Parathyroid adenoma (tissue), 2 donors: Measurements from ENCODE around the gene MAP2K7.

Source experiments
- H2AFZ ChIP-seq: fragments of 300-600 bp; sonication (generic); one replicate; pipeline ENCODE4 v1.7.0; 2017; ENCODE audit warnings: antibody characterized with exemption, mild to moderate bottlenecking
- H3K27ac ChIP-seq: fragments of 300-600 bp; sonication (generic); one replicate; pipeline ENCODE4 v1.7.0; 2017
- H3K27me3 ChIP-seq: fragments of 300-600 bp; sonication (generic); one replicate; pipeline ENCODE4 v1.7.0; 2017; ENCODE audit warnings: low read length; ENCODE audit not compliant: control insufficient read depth, insufficient read depth
- H3K36me3 ChIP-seq: fragments of 300-600 bp; sonication (generic); one replicate; pipeline ENCODE4 v1.7.0; 2017; ENCODE audit warnings: low read length; ENCODE audit not compliant: control insufficient read depth, insufficient read depth
- H3K4me1 ChIP-seq: fragments of 300-600 bp; sonication (generic); one replicate; pipeline ENCODE4 v1.7.0; 2017; ENCODE audit warnings: control low read depth
- H3K4me2 ChIP-seq: fragments of 300-600 bp; sonication (generic); one replicate; pipeline ENCODE4 v1.7.0; 2017; ENCODE audit warnings: low read length
- H3K4me3 ChIP-seq: fragments of 300-600 bp; sonication (generic); one replicate; pipeline ENCODE4 v1.7.0; 2017; ENCODE audit warnings: low read depth, low read length
- H3K79me2 ChIP-seq: fragments of 300-600 bp; sonication (generic); one replicate; pipeline ENCODE4 v1.7.0; 2017; ENCODE audit warnings: control low read depth
- H3K9ac ChIP-seq: fragments of 300-600 bp; sonication (generic); one replicate; pipeline ENCODE4 v1.7.0; 2017; ENCODE audit warnings: mild to moderate bottlenecking
- H3K9me3 ChIP-seq: fragments of 300-600 bp; sonication (generic); one replicate; pipeline ENCODE4 v1.7.0; 2017; ENCODE audit warnings: low read length; ENCODE audit not compliant: control insufficient read depth
- TF ChIP-seq, protein P1 (sequence below): fragments of 300-600 bp; sonication (generic); IDR thresholded peaks from one replicate; pipeline ENCODE4 v1.7.0; 2017; ENCODE audit warnings: antibody characterized with exemption, mild to moderate bottlenecking
- donor health status: primary hyperparathyroidism.

MAP2K7 gene

DNA sequence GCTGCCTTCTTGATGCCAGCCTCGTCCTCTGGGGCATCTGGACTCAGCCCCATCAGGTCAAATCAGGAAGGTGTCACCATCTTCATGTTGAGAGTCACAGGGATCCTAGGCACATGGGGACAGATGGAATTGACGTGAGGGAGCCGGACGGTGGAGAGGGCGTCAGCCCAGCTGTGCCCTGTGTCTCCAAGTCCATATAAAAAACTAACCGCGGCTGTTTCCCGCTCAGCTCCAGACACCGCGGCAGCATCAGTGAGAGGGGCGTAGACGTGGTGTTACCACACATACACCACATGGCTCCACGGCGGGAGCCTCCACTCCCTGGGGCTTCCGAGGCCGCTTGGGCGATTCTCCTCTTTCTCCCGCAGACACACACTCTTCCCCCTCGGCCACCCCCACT, 23.8 kb upstream of the MAP2K7 start:
- H3K27me3 ChIP-seq, result no peaks in the 10 kb centered on the region
- no peaks in the 10 kb centered on the region for H3K36me3 ChIP-seq
- no peaks in the 10 kb centered on the region for H3K4me1 ChIP-seq
- H3K9ac ChIP-seq, result no peak overlapping the region
- no peaks in the 10 kb centered on the region for H3K9me3 ChIP-seq
- H3K79me2 ChIP-seq, result no peaks in the 10 kb centered on the region
- no peak overlapping the region for H3K27ac ChIP-seq
- TF ChIP-seq, protein P1, sequence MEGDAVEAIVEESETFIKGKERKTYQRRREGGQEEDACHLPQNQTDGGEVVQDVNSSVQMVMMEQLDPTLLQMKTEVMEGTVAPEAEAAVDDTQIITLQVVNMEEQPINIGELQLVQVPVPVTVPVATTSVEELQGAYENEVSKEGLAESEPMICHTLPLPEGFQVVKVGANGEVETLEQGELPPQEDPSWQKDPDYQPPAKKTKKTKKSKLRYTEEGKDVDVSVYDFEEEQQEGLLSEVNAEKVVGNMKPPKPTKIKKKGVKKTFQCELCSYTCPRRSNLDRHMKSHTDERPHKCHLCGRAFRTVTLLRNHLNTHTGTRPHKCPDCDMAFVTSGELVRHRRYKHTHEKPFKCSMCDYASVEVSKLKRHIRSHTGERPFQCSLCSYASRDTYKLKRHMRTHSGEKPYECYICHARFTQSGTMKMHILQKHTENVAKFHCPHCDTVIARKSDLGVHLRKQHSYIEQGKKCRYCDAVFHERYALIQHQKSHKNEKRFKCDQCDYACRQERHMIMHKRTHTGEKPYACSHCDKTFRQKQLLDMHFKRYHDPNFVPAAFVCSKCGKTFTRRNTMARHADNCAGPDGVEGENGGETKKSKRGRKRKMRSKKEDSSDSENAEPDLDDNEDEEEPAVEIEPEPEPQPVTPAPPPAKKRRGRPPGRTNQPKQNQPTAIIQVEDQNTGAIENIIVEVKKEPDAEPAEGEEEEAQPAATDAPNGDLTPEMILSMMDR, result no peak
- H3K4me2 ChIP-seq, result no peak overlapping the region
- H2AFZ ChIP-seq, result no peak overlapping the region
- no peak overlapping the region for H3K4me3 ChIP-seq

DNA sequence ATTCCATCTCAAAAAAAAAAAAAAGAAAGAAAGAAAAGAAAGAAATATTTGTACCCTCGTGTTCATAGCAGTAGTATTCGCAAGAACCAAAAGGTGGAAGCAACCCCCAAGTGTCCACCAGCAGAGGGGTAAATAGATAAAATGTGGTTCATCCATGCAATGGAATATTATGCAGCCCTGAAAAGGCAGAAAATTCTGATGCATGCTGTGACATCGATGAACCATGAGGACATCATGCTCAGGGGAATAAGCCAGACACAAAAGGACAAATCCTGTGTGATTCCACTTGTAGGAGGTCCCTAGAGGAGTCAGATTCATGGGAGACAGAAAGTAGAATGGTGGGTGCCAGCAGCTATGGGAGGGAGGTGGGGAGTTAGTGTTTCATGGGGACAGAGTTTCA, 21.8 kb upstream of the MAP2K7 start:
- Histone ChIP-seq H3K4me2 (no peak overlapping the region), H3K36me3 (no peaks in the 10 kb centered on the region), H3K4me3 (no peak overlapping the region), H3K27me3 (no peaks in the 10 kb centered on the region), H3K27ac (no peak overlapping the region), H3K9ac (no peak overlapping the region), H3K9me3 (no peaks in the 10 kb centered on the region), H3K4me1 (no peaks in the 10 kb centered on the region), H2AFZ (no peak overlapping the region), H3K79me2 (no peaks in the 10 kb centered on the region)
- TF ChIP-seq, protein P1, result no peak

DNA sequence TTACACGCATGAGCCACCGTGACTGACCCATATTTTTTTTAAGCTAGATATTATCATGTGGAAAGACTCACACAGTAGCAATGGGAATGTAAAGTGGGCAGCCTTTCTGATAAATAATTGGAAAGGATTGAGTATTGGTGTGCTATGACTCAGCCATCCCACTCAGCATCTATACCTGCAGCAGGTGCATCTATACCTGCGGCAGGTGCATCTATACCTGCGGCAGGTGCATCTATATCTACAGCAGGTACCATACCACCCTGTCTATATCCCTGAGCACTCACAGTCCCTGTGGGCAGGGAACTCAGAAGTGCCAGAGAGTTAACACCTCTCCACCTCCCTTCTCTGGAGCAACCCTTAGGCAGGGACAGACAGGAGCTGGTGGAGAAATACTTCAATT, 20.6 kb upstream of the MAP2K7 start:
- H3K79me2 ChIP-seq, result no peaks in the 10 kb centered on the region
- no peak overlapping the region for H3K9ac ChIP-seq
- H3K27me3 ChIP-seq, result no peaks in the 10 kb centered on the region
- no peak overlapping the region for H3K4me3 ChIP-seq
- TF ChIP-seq, protein P1, result no peak
- H3K4me2 ChIP-seq, result no peak overlapping the region
- H2AFZ ChIP-seq, result no peak overlapping the region
- no peaks in the 10 kb centered on the region for H3K9me3 ChIP-seq
- no peaks in the 10 kb centered on the region for H3K4me1 ChIP-seq
- no peaks in the 10 kb centered on the region for H3K36me3 ChIP-seq
- no peak overlapping the region for H3K27ac ChIP-seq

DNA sequence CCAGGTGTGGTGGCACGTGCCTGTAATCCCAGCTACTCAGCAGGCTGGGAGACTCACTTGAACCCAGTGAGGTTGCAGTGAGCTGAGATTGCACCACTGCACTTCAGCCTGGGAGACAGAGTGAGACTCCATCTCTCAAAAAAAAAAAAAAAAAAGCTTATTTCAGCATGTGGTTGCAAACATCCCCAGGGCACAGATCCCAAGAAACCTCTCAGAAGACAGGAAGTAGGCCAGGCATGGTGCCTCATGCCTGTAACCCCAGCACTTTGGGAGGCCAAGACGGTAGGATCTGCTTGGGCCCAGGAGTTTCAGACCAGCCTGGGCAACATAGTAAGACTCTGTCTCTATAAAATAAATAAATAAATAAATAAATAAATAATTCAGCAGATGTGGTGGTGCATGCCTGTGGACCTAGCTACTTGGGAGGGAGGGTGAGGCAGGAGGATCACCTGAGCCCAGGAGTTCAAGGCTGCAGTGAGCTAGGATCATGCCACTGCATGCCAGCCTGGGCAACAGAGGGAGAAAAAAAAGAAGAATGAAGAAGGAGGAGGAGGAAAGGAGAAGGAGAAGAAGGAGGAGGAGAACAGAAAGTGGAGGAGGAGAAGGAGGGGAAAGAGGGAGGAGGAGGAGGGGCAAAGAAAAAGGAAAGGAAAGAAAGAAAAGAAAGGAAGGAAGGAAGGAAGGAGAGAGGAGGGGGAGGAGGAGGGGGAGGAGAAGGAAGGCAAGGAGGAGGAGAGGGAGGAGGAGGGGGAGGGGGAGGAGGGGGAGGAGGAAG, 19.7 kb upstream of the MAP2K7 start:
- H3K79me2 ChIP-seq, result no peaks in the 10 kb centered on the region
- H3K27me3 ChIP-seq, result no peaks in the 10 kb centered on the region
- H3K36me3 ChIP-seq, result no peaks in the 10 kb centered on the region
- no peak overlapping the region for H2AFZ ChIP-seq
- H3K9me3 ChIP-seq, result no peaks in the 10 kb centered on the region
- no peak overlapping the region for H3K4me2 ChIP-seq
- H3K27ac ChIP-seq, result no peak overlapping the region
- H3K9ac ChIP-seq, result no peak overlapping the region
- no peaks in the 10 kb centered on the region for H3K4me1 ChIP-seq
- TF ChIP-seq, protein P1, result no peak
- H3K4me3 ChIP-seq, result no peak overlapping the region

DNA sequence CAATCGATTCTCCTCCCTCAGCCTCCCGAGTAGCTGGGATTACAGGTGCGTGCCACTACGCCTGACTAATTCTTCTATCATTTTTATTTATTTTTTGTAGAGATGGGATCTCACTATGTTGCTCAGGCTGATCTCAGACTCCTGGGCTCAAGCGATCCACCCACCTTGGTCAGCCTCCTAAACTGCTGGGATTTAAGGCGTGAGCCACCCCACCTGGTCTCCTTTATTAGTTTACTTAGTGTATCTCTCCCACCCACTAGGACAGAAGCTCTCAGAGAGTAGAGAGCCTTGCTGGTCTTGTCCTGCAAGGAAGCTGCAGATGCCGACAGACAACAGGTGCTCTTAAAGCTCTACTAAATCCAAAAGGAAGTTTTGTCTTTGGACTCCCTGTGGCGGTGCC, 17.9 kb upstream of the MAP2K7 start:
- H3K36me3 ChIP-seq, result no peaks in the 10 kb centered on the region
- H3K4me2 ChIP-seq, result no peak overlapping the region
- no peak overlapping the region for H3K4me3 ChIP-seq
- H3K27ac ChIP-seq, result no peak overlapping the region
- TF ChIP-seq, protein P1, result no peak
- no peaks in the 10 kb centered on the region for H3K9me3 ChIP-seq
- no peaks in the 10 kb centered on the region for H3K27me3 ChIP-seq
- no peaks in the 10 kb centered on the region for H3K4me1 ChIP-seq
- no peak overlapping the region for H2AFZ ChIP-seq
- H3K9ac ChIP-seq, result no peak overlapping the region
- H3K79me2 ChIP-seq, result no peaks in the 10 kb centered on the region
